ENCODE data around the gene SLFN14. TPM values are rescaled to one million over a fixed set of nuclear protein-coding genes. Genes with fewer than 3 reads are reported as not detected.

SLFN14 gene
- not detected for total RNA-seq
- total RNA-seq (2013): 0.09 TPM
- 0 to 0.09 (median 0) reads per million in 29 experiments for total RNA-seq

- ATAC-seq (replicated peaks in 1 of 4) (no peak), DNase-seq (no peak)
- no peaks in the 10 kb centered on the region for H3K4me1 Mint-ChIP-seq
- H3K36me3 ChIP-seq (ENCODE audit: control insufficient read depth in 2 of 2, extremely low read depth in 1 of 2, insufficient read depth in 1 of 2, low read length in 1 of 2): no peaks in the 10 kb centered on the region
- no peak within 1 kb of the TSS for H3K4me3 ChIP-seq (ENCODE audit: control insufficient read depth in 1 of 2, extremely low read depth in 1 of 2, low read length in 1 of 2)
- POLR2A ChIA-PET: interaction anchor here in 1 of 2 donors (0.6 kb wide), 1 partner anchor 90 kb away, joined by 3 read pairs; no protein-coding TSS in a partner anchor
- no peak within 1 kb of the TSS for H3K27ac Mint-ChIP-seq
- H3K27me3 ChIP-seq (replicated peaks in 1 of 2; ENCODE audit: control insufficient read depth in 2 of 2, extremely low read depth in 1 of 2, insufficient read depth in 2 of 2, low read length in 1 of 2): peaks cover 0 to 15% of the 10 kb centered on the region in 2 experiments
- H3K4me1 ChIP-seq (ENCODE audit: control insufficient read depth in 1 of 2, extremely low read depth in 1 of 2, insufficient read depth in 2 of 2, low read length in 2 of 2): no peaks in the 10 kb centered on the region
- no peaks in the 10 kb centered on the region for H3K9me3 Mint-ChIP-seq
- CTCF ChIA-PET: interaction anchor here in 1 of 2 donors (0.9 kb wide), 1 partner anchor 247 kb away, joined by 3 read pairs; no protein-coding TSS in a partner anchor
- no CpG with 5 or more reads among the region's 3 CpGs for WGBS (ENCODE audit: insufficient coverage)
- no peak within 1 kb of the TSS for H3K27ac ChIP-seq (ENCODE audit: low read length)
- H3K36me3 Mint-ChIP-seq: no peaks in the 10 kb centered on the region
- H3K27me3 Mint-ChIP-seq: peaks cover 0 to 9% of the 10 kb centered on the region in 2 donors
- no peaks in the 10 kb centered on the region for H3K9me3 ChIP-seq
- H3K4me3 Mint-ChIP-seq: no peak within 1 kb of the TSS
Observed at GRCh38 chr17:35560703-35561102, at the start of gene SLFN14. Gene SLFN14, minus strand, starts transcription at chr17:35560819. Its CDS starts 2,757 bp downstream, at chr17:35558062.

DNA sequence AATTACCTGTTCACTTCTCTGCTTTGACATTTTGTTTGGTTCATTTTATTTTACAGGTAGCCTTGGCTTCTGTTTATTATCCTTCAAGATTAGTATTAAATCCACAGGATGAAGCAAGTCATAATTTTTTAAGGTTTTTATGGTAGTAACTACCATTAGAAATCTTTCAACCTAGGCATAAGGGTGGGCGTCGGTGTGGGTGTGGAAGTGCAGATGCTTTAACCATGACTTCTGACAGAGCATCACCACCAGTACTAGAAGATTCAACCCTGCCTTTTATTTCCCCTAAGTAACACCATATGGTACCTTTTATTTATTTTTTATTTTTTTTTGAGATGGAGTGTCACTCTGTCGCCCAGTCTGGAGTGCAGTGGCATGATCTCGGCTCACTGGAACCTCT is 49.2 kb upstream of the SLFN14 start:
- Mint-ChIP-seq H3K27me3 (no peaks in the 10 kb centered on the region), H3K4me1 (peaks cover 7 to 9% (median 9%) of the 10 kb centered on the region in 3 donors), H3K4me3 (no peak overlapping the region), H3K36me3 (peaks cover 42% of the 10 kb centered on the region), H3K9me3 (no peaks in the 10 kb centered on the region), H3K27ac (no peak overlapping the region)
- no peak overlapping the region for H3K4me3 ChIP-seq (ENCODE audit: control insufficient read depth in 1 of 2, extremely low read depth in 1 of 2, low read length in 1 of 2)
- H3K9me3 ChIP-seq: no peaks in the 10 kb centered on the region
- no peak overlapping the region for H3K27ac ChIP-seq (ENCODE audit: low read length)
- 100% methylated on average over 1 of the region's 4 CpGs for whole genome bisulfite sequencing (ENCODE audit: insufficient coverage)
- ChIA-PET POLR2A (no interaction called here), CTCF (no interaction called here)
- ATAC-seq (replicated peaks in 1 of 4) (no peak), DNase-seq (no peak)
- H3K4me1 ChIP-seq (ENCODE audit: control insufficient read depth in 1 of 2, extremely low read depth in 1 of 2, insufficient read depth in 2 of 2, low read length in 2 of 2): no peaks in the 10 kb centered on the region
- no peaks in the 10 kb centered on the region for H3K27me3 ChIP-seq (replicated peaks in 1 of 2; ENCODE audit: control insufficient read depth in 2 of 2, extremely low read depth in 1 of 2, insufficient read depth in 2 of 2, low read length in 1 of 2)
- peaks cover 0 to 57% of the 10 kb centered on the region in 2 donors for H3K36me3 ChIP-seq (ENCODE audit: control insufficient read depth in 2 of 2, extremely low read depth in 1 of 2, insufficient read depth in 1 of 2, low read length in 1 of 2)

- Mint-ChIP-seq H3K9me3 (no peaks in the 10 kb centered on the region), H3K36me3 (peaks cover 56% of the 10 kb centered on the region), H3K27me3 (no peaks in the 10 kb centered on the region), H3K4me3 (no peak overlapping the region), H3K27ac (no peak overlapping the region), H3K4me1 (peaks cover 0 to 2% (median under 1%) of the 10 kb centered on the region in 3 donors)
- no peak overlapping the region for H3K4me3 ChIP-seq (ENCODE audit: control insufficient read depth in 1 of 2, extremely low read depth in 1 of 2, low read length in 1 of 2)
- no peaks in the 10 kb centered on the region for H3K4me1 ChIP-seq (ENCODE audit: control insufficient read depth in 1 of 2, extremely low read depth in 1 of 2, insufficient read depth in 2 of 2, low read length in 2 of 2)
- CTCF ChIA-PET: interaction anchor here (0.6 to 0.9 kb wide), 4 partner anchors 10 to 634 kb away, joined by 4 to 6 read pairs (median 4); no protein-coding TSS in a partner anchor
- H3K9me3 ChIP-seq: no peaks in the 10 kb centered on the region
- DNase-seq (no peak), ATAC-seq (replicated peaks in 1 of 4) (no peak)
- WGBS (ENCODE audit: insufficient coverage): no CpG with 5 or more reads among the region's 3 CpGs
- H3K36me3 ChIP-seq (ENCODE audit: control insufficient read depth in 2 of 2, extremely low read depth in 1 of 2, insufficient read depth in 1 of 2, low read length in 1 of 2): peaks cover 0 to 72% of the 10 kb centered on the region in 2 donors
- no peaks in the 10 kb centered on the region for H3K27me3 ChIP-seq (replicated peaks in 1 of 2; ENCODE audit: control insufficient read depth in 2 of 2, extremely low read depth in 1 of 2, insufficient read depth in 2 of 2, low read length in 1 of 2)
- H3K27ac ChIP-seq (ENCODE audit: low read length): no peak overlapping the region
- POLR2A ChIA-PET: interaction anchor here (0.6 to 0.7 kb wide), 6 partner anchors 11 to 1941 kb away, joined by 3 to 13 read pairs (median 3); no protein-coding TSS in a partner anchor
Observed at GRCh38 chr17:35607239-35607847, 46.7 kb upstream of the SLFN14 start.

DNA sequence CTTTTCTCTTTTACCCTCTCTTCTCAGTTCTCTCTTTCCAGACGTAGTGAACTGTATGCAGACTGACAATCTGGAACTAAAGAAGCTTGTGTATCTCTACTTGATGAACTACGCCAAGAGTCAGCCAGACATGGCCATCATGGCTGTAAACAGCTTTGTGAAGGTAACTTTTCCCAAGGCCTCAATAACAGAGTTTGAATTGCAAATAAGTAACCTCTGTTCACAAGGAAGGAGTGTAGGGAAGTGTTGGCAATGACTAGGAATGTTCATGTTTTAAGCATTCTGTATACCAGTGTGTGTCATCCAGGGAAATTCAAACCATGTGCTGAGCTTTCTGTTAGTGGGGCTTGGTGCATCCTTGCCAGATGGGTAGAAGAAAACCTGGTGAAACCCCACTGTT is 45.1 kb upstream of the SLFN14 start:
- H3K36me3 Mint-ChIP-seq: peaks cover 57% of the 10 kb centered on the region

GRCh38 chr17:35603674-35604073 is 43.1 kb upstream of the SLFN14 start:
- no peak overlapping the region for H3K27ac Mint-ChIP-seq
- CTCF ChIA-PET: interaction anchor here (1.3 to 1.9 kb wide), 2 partner anchors 9 to 10 kb away, joined by 5 to 6 read pairs; no protein-coding TSS in a partner anchor
- peaks cover 0 to 70% of the 10 kb centered on the region in 2 donors for H3K36me3 ChIP-seq (ENCODE audit: control insufficient read depth in 2 of 2, extremely low read depth in 1 of 2, insufficient read depth in 1 of 2, low read length in 1 of 2)
- H3K27me3 ChIP-seq (replicated peaks in 1 of 2; ENCODE audit: control insufficient read depth in 2 of 2, extremely low read depth in 1 of 2, insufficient read depth in 2 of 2, low read length in 1 of 2): no peaks in the 10 kb centered on the region
- H3K4me1 ChIP-seq (ENCODE audit: control insufficient read depth in 1 of 2, extremely low read depth in 1 of 2, insufficient read depth in 2 of 2, low read length in 2 of 2): no peaks in the 10 kb centered on the region
- no peaks in the 10 kb centered on the region for H3K9me3 ChIP-seq
- ATAC-seq (replicated peaks in 1 of 4): no peak
- POLR2A ChIA-PET: no interaction called here
- WGBS (ENCODE audit: insufficient coverage): 96% methylated on average over 4 of the region's 7 CpGs
- H3K9me3 Mint-ChIP-seq: no peaks in the 10 kb centered on the region
- no peak overlapping the region for H3K4me3 ChIP-seq (ENCODE audit: control insufficient read depth in 1 of 2, extremely low read depth in 1 of 2, low read length in 1 of 2)
- no peak for DNase-seq
- peaks cover 57% of the 10 kb centered on the region for H3K36me3 Mint-ChIP-seq
- no peak overlapping the region for H3K4me3 Mint-ChIP-seq
- H3K4me1 Mint-ChIP-seq: no peaks in the 10 kb centered on the region
- no peak overlapping the region for H3K27ac ChIP-seq (ENCODE audit: low read length)
- H3K27me3 Mint-ChIP-seq: no peaks in the 10 kb centered on the region

More for the DNA sequence above, 45.1 kb upstream of the SLFN14 start:
- Mint-ChIP-seq H3K27ac (no peak overlapping the region), H3K4me3 (no peak overlapping the region), H3K4me1 (no peaks in the 10 kb centered on the region), H3K9me3 (no peaks in the 10 kb centered on the region), H3K27me3 (no peaks in the 10 kb centered on the region)
- no peaks in the 10 kb centered on the region for H3K9me3 ChIP-seq
- DNase-seq (no peak), ATAC-seq (replicated peaks in 1 of 4) (no peak)
- no peaks in the 10 kb centered on the region for H3K4me1 ChIP-seq (ENCODE audit: control insufficient read depth in 1 of 2, extremely low read depth in 1 of 2, insufficient read depth in 2 of 2, low read length in 2 of 2)
- H3K36me3 ChIP-seq (ENCODE audit: control insufficient read depth in 2 of 2, extremely low read depth in 1 of 2, insufficient read depth in 1 of 2, low read length in 1 of 2): peaks cover 0 to 73% of the 10 kb centered on the region in 2 donors
- no peak overlapping the region for H3K4me3 ChIP-seq (ENCODE audit: control insufficient read depth in 1 of 2, extremely low read depth in 1 of 2, low read length in 1 of 2)
- H3K27ac ChIP-seq (ENCODE audit: low read length): no peak overlapping the region
- H3K27me3 ChIP-seq (replicated peaks in 1 of 2; ENCODE audit: control insufficient read depth in 2 of 2, extremely low read depth in 1 of 2, insufficient read depth in 2 of 2, low read length in 1 of 2): no peaks in the 10 kb centered on the region
- POLR2A ChIA-PET: no interaction called here
- CTCF ChIA-PET: interaction anchor here (0.7 to 1.4 kb wide), 2 partner anchors 8 to 25 kb away, joined by 3 to 8 read pairs; no protein-coding TSS in a partner anchor
- 86% methylated on average over 2 of the region's 2 CpGs for WGBS (ENCODE audit: insufficient coverage)

DNA sequence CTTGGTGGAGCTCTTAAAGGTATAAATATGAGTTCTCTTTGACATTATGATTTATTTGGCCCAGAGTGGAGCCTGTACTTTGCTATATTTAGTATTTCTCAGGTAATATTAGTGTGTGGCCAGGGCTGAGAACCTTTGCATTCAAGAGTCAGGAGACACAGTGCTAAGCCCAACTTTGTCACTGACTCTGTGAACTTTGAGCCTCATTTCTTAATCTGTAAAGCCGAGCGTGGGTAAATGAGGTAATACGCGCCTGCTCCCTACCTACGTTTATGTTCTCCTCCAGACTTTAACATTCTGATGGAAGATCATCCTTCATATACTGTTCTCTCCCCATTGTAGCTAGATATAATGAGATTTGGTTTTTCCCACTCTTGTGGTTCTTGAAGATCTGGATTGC is 37.0 kb upstream of the SLFN14 start:
- DNase-seq: no peak
- Histone ChIP-seq H3K4me3 (ENCODE audit: control insufficient read depth in 1 of 2, extremely low read depth in 1 of 2, low read length in 1 of 2) (no peak overlapping the region), H3K4me1 (ENCODE audit: control insufficient read depth in 1 of 2, extremely low read depth in 1 of 2, insufficient read depth in 2 of 2, low read length in 2 of 2) (no peaks in the 10 kb centered on the region), H3K27me3 (replicated peaks in 1 of 2; ENCODE audit: control insufficient read depth in 2 of 2, extremely low read depth in 1 of 2, insufficient read depth in 2 of 2, low read length in 1 of 2) (no peaks in the 10 kb centered on the region), H3K36me3 (ENCODE audit: control insufficient read depth in 2 of 2, extremely low read depth in 1 of 2, insufficient read depth in 1 of 2, low read length in 1 of 2) (peaks cover 10 to 77% of the 10 kb centered on the region in 2 donors), H3K9me3 (no peaks in the 10 kb centered on the region), H3K27ac (ENCODE audit: low read length) (no peak overlapping the region)
- Mint-ChIP-seq H3K9me3 (no peaks in the 10 kb centered on the region), H3K4me3 (no peak overlapping the region), H3K4me1 (peaks cover 9 to 18% (median 13%) of the 10 kb centered on the region in 3 donors), H3K27me3 (no peaks in the 10 kb centered on the region), H3K36me3 (peaks cover 58% of the 10 kb centered on the region), H3K27ac (peak overlapping the region in 1 of 2 donors; percentile 6)
- WGBS (ENCODE audit: insufficient coverage): no CpG with 5 or more reads among the region's 5 CpGs
- no peak for ATAC-seq (replicated peaks in 1 of 4)
- ChIA-PET CTCF (interaction anchor here in 1 of 2 donors (1.0 kb wide), 1 partner anchor 16 kb away, joined by 4 read pairs; no protein-coding TSS in a partner anchor), POLR2A (no interaction called here)
